ENCODE results near the gene FBXO7.

The FBXO7 gene

GRCh38 chr22:32531931-32532819 is 57.6 kb downstream of the FBXO7 start:
- peak; percentile 84 for DNase-seq (ENCODE audit: low read depth)

GRCh38 chr22:32532820-32533128 is 58.2 kb downstream of the FBXO7 start:
- DNase-seq (ENCODE audit: low read depth) = no peak

GRCh38 chr22:32533265-32534111 is 58.9 kb downstream of the FBXO7 start:
- DNase-seq (ENCODE audit: low read depth) = peak; percentile 38

DNA sequence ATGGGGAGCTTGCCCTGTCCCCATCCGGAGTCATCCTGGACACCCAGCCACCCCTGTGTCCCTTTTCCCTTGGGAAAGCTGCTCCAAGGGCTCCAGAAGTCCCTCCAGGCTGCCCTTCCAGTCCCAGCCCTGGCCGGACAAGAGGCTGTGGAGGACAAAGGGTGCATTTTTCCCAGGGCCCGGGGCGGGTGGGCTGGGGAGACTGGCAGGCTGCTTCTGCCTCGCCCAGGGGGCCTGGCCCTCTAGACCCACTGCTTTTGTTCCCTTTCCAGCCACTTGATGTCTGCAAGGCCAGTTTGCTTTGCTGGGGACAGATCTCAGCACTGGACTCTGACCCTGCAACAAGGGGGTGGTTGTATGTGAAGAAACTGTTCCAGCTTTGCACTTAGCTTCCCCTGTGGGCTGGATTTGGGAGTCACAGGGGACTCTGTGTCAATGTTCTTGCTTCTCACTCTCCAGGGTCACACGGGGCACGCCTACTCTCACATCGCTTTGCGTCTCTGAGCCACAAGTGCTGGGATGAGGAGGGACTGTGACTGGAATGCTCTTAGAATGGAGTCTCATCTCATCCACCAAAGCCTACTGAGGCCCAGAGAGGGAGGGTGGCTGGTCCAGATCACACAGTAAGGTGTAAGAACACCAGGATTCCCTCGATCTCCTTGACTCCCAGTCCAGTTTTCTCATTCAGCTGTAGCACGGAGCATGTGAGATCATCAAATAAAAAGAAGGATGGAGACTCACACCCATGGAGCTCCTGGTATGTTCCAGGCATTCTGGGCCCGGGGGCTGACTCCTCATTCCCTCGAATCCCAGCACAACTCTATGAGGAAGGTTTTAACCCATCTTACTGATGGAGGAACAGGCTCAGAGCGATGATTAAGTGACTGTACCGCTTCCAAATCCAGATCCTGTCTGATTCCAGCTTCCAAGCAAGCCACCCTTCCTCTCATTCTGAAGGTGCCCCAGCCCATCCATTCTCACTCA is 59.9 kb downstream of the FBXO7 start:
- no peak for DNase-seq (ENCODE audit: low read depth)

DNA sequence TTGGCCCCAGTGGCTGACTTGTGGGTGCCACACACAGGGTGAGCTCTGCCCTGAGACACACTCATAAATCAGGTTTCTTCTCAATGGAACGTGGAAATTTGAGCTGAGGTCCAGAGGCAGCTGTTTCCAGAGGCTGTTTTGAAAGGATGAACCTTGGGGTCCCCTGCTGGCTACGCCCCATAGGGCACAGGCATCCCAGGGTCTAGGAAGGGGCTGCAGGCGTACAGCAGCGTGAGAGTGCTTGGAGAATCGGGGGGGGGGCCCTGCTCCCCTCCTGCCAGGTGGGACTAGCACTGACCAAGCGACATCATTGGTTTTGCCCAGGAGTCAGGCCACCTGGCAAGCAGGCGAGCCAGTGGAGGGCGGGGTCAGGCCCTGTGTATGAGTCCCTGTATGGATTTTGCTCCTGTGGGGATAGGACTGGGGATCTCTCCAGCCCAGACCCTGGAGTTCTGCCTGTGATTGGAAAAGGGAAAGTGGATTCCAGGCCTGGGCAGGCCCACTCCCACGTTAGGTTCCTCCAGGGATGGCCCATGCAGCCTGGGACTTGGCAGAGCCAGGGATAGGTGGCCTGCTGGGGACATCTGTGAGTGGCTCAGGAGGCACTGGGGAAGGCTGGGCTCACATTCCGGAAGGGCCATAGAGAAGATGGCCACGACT is 61.0 kb downstream of the FBXO7 start:
- DNase-seq (ENCODE audit: low read depth) = no peak

- no peak for DNase-seq (ENCODE audit: low read depth)
Measured at GRCh38 chr22:32536352-32536751, 61.7 kb downstream of the FBXO7 start.

- no peak for DNase-seq (ENCODE audit: low read depth)
Measured at GRCh38 chr22:32538521-32538920, 63.9 kb downstream of the FBXO7 start.

- no peak for DNase-seq (ENCODE audit: low read depth)
Measured at GRCh38 chr22:32539631-32540421, 65.2 kb downstream of the FBXO7 start.

DNA sequence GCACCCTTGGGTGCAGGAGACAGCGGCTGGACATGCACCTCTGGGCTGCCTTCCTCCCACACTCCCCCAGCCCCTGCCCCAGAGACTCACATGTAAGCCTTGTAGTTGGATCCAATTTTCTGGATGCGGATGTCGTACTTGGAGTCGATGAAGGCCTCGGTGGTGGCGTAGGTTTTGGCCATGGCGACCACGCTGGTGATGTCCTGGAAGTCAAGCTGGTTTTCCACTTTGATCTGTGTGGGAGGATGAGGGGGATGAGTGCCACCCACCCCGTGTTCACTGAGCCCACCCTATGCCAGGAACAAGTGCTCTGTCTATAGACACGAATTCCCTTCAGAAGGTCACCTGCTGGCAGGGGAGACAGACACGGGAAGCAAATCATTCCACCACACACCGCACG is 66.9 kb downstream of the FBXO7 start:
- DNase-seq (ENCODE audit: low read depth) = no peak

DNA sequence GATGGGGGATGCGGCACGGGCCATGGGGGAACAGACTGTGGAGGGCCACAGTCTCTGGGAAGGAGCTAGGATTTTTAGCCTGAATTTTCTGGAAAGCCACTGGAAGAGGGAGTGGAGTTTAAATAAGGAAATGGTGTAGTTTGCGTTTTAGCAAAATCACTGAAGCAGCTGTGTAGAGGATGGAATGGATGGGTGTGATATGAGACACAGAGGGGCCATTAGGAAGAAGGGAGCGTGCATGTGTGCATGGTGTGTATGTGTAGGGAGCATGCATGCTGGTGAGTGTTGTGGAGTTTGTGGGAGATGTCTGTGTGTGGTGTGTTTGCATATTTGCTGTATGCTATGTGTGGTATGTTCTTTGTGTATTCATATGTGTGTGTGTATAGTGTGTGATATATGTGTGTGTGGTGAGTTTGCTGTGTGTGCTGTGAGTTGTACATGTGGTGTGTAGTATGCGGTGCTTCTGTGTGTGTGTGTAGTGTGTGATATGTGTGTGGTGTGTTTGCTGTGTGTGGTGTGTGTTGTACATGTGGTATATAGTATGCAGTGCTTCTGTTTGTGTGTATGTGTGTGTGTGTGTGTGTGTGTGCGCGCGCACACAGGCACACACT is 67.6 kb downstream of the FBXO7 start:
- no peak for DNase-seq (ENCODE audit: low read depth)

- no peak for DNase-seq (ENCODE audit: low read depth)
Measured at GRCh38 chr22:32542677-32543357, 68.2 kb downstream of the FBXO7 start.

DNA sequence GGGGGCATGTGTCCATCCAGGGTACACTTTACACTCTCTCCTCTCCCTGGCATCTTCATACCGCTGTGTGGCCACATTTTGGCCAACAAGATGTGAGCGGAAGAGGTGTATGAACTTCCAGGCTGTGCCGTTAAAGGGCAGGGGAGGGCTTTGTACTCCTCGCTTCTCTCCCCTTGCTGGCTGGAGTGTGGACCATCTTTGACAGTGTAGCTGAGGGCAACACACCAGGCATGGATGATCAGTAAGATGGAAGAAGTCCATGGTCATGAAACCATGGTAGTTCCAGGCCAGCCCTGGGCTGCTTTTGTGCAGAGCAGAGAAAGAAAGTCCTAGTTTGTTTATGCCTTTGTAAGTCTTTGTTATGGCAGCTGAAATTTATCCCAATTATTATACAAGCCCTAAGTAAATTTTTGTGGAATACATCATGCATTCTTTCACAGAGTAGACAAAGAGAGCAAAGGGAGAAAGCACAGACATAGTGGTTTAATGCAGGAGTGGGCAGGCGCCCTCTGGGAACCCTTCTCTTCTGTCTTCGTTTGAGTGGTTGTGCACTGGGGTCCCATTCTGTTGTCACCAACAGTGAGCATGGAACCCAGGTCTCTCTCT is 70.4 kb downstream of the FBXO7 start:
- DNase-seq (ENCODE audit: low read depth) = no peak

- DNase-seq (ENCODE audit: low read depth) = no peak
Measured at GRCh38 chr22:32545801-32546200, 71.2 kb downstream of the FBXO7 start.

DNA sequence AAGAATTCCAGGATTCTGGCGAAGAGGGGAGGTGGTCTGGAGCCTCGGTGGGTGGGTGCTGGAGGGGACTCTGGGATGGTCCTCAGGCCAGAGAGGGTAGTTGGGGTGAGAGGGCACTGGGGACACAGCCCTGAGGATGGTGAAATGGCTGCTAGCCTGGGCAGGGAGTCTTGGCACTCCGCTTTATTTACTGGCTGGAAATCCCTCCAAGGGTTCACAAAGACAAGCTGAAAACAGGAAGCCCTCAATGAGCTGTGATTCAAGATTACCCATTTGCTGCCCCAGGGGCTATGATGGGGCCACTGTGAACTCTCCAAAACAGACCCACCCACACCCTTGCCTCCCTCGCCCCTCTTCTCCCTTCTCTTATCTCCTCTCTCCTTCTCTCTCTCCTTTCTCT is 71.9 kb downstream of the FBXO7 start:
- DNase-seq (ENCODE audit: low read depth) = no peak

DNA sequence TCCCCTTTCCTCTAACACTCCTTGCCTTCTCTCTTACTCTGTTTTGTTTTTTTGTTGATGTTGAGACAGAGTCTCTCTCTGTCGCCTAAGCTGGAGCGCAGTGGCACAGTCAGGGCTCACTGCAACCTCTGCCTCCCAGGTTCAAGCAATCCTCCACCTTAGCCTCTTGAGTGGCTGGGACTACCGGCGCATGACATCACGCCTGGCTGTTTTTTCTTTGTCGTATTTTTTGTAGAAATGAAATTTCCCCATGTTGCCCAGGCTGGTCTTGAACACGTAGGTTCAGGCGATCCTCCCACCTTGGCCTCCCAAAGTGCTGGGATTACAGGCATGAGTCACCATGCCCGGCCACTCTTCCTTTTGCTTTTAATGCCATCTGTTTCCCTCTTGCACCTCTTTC is 72.3 kb downstream of the FBXO7 start:
- DNase-seq (ENCODE audit: low read depth) = no peak

- no peak for DNase-seq (ENCODE audit: low read depth)
Measured at GRCh38 chr22:32548039-32548438, 73.4 kb downstream of the FBXO7 start.

All from stromal cell of bone marrow (primary cell).